GM23338 (cell line): Measurements from ENCODE around the gene BCR. TPM values are rescaled to one million over a fixed set of nuclear protein-coding genes. Genes with fewer than 3 reads are reported as not detected.

ENCODE experiments used
- ATAC-seq: fragments of 200-7000 bp; cut with Tn5 transposase; 3 replicates; pipeline ENCODE4 v1.9.1; 2020
- DNase-seq: peaks from one replicate; pipeline ENCODE4 v3.0.0-alpha.2; 2015; ENCODE audit warnings: low spot score
- H2AFZ ChIP-seq: fragments of 200-600 bp; sonication (generic); 2 replicates; pipeline ENCODE4 v1.8.0; 2016; ENCODE audit warnings: antibody characterized with exemption, mild to moderate bottlenecking, moderate library complexity
- H3F3A ChIP-seq: fragments of 200-600 bp; sonication (generic); replicated peaks from 2 replicates; pipeline ENCODE4 v1.8.0; 2017; ENCODE audit warnings: antibody characterized with exemption, mixed run types, low read depth
- H3K27ac ChIP-seq: fragments of 200-600 bp; sonication (generic); 2 replicates; pipeline ENCODE4 v1.6.1; 2016; ENCODE audit warnings: low read depth
- H3K27me3 ChIP-seq: fragments of 200-600 bp; sonication (generic); 2 replicates; pipeline ENCODE4 v1.8.0; 2016; ENCODE audit warnings: mild to moderate bottlenecking, mixed run types, moderate library complexity; ENCODE audit not compliant: insufficient read depth
- H3K36me3 ChIP-seq: fragments of 200-600 bp; sonication (generic); 2 replicates; pipeline ENCODE4 v1.8.0; 2016; ENCODE audit warnings: mild to moderate bottlenecking; ENCODE audit not compliant: insufficient read depth
- H3K4me1 ChIP-seq: fragments of 200-600 bp; sonication (generic); 2 replicates; pipeline ENCODE4 v1.8.0; 2016; ENCODE audit warnings: mild to moderate bottlenecking, moderate library complexity; ENCODE audit not compliant: insufficient read depth
- H3K4me2 ChIP-seq: fragments of 200-600 bp; sonication (generic); 2 replicates; pipeline ENCODE4 v1.7.1; 2017; ENCODE audit warnings: mixed run types
- H3K4me3 ChIP-seq: fragments of 200-600 bp; sonication (generic); 2 replicates; pipeline ENCODE4 v1.6.1; 2016; ENCODE audit warnings: mixed run types
- H3K79me2 ChIP-seq: fragments of 200-600 bp; sonication (generic); replicated peaks from 2 replicates; pipeline ENCODE4 v1.8.0; 2017; ENCODE audit warnings: mild to moderate bottlenecking; ENCODE audit not compliant: insufficient read depth
- H3K9me2 ChIP-seq: fragments of 200-600 bp; sonication (generic); 2 replicates; pipeline ENCODE4 v1.8.0; 2017; ENCODE audit not compliant: insufficient read depth
- H4K20me1 ChIP-seq: fragments of 200-600 bp; sonication (generic); replicated peaks from 2 replicates; pipeline ENCODE4 v1.8.0; 2017; ENCODE audit warnings: mild to moderate bottlenecking; ENCODE audit not compliant: insufficient read depth
- H3K27ac Mint-ChIP-seq: 2 replicates; pipeline ENCODE4 v1.8.0; 2020; ENCODE audit warnings: inconsistent platforms, mild to moderate bottlenecking, moderate library complexity, mixed read lengths
- H3K27me3 Mint-ChIP-seq: 3 replicates; pipeline ENCODE4 v1.8.0; 2022; ENCODE audit warnings: low read depth, mild to moderate bottlenecking, moderate library complexity, mixed read lengths, inconsistent platforms; ENCODE audit not compliant: insufficient read depth, poor library complexity
- H3K36me3 Mint-ChIP-seq: 3 replicates; pipeline ENCODE4 v1.8.0; 2021; ENCODE audit warnings: low read depth, mild to moderate bottlenecking, inconsistent platforms, moderate library complexity, mixed read lengths
- H3K4me1 Mint-ChIP-seq: 3 replicates; pipeline ENCODE4 v1.8.0; 2020; ENCODE audit warnings: mild to moderate bottlenecking, inconsistent platforms, mixed read lengths
- H3K4me3 Mint-ChIP-seq: 3 replicates; pipeline ENCODE4 v1.8.0; 2021; ENCODE audit warnings: moderate library complexity, mild to moderate bottlenecking, inconsistent platforms, mixed read lengths
- H3K9me3 Mint-ChIP-seq: 3 replicates; pipeline ENCODE4 v1.8.0; 2020; ENCODE audit warnings: moderate library complexity, mild to moderate bottlenecking, inconsistent platforms, mixed read lengths
- ETS1 ChIP-seq: IDR thresholded peaks from 2 replicates; pipeline ENCODE4 v1.6.1; 2016; ENCODE audit warnings: antibody characterized with exemption
- EZH2 ChIP-seq: fragments of 200-600 bp; sonication (generic); IDR thresholded peaks from one replicate; pipeline ENCODE4 v1.8.0; 2017; ENCODE audit warnings: antibody characterized with exemption, mild to moderate bottlenecking, low read depth; ENCODE audit not compliant: unreplicated experiment
- EZH2phosphoT487 ChIP-seq: fragments of 200-600 bp; sonication (generic); IDR thresholded peaks from one replicate; pipeline ENCODE4 v1.8.1; 2018; ENCODE audit warnings: antibody characterized with exemption; ENCODE audit not compliant: unreplicated experiment
- JUNB ChIP-seq: IDR thresholded peaks from one replicate; pipeline ENCODE4 v1.6.1; 2016; ENCODE audit warnings: antibody characterized with exemption; ENCODE audit not compliant: unreplicated experiment
- NANOG ChIP-seq: IDR thresholded peaks from 2 replicates; pipeline ENCODE4 v1.6.1; 2016; ENCODE audit warnings: antibody characterized with exemption, borderline replicate concordance
- POLR2AphosphoS5 ChIP-seq: IDR thresholded peaks from 2 replicates; pipeline ENCODE4 v1.6.1; 2016; ENCODE audit warnings: antibody characterized with exemption, low read depth
- REST ChIP-seq: IDR thresholded peaks from one replicate; pipeline ENCODE4 v1.6.1; 2018; ENCODE audit warnings: antibody characterized with exemption; ENCODE audit not compliant: unreplicated experiment
- STAT1 ChIP-seq: IDR thresholded peaks from one replicate; pipeline ENCODE4 v1.6.1; 2016; ENCODE audit warnings: antibody characterized with exemption; ENCODE audit not compliant: unreplicated experiment
- ZNF114 ChIP-seq: fragments of 250-450 bp; sonication (Bioruptor Pico); IDR thresholded peaks from 2 replicates; pipeline ENCODE4 v1.5.0; 2020; ENCODE audit warnings: mild to moderate bottlenecking, moderate library complexity
- ZNF331 ChIP-seq: fragments of 250-450 bp; sonication (Bioruptor Pico); IDR thresholded peaks from 2 replicates; pipeline ENCODE4 v1.5.0; 2020; ENCODE audit warnings: low read depth, mild to moderate bottlenecking, moderate library complexity
- ZNF462 ChIP-seq: fragments of 250-450 bp; sonication (Bioruptor Pico); IDR thresholded peaks from 2 replicates; pipeline ENCODE4 v1.5.0; 2020; ENCODE audit warnings: mild to moderate bottlenecking, moderate library complexity
- polyA plus RNA-seq: library from polyadenylated mRNA; unstranded; fragments of >200 nt; fragmentation: Nextera tagmentation; extraction: Ambion mirVana; gene quantifications from 2 replicates; pipeline ENCODE4 v1.2.1, GENCODE V29; 2016
- total RNA-seq: library from RNA; depleted of rRNA; stranded (reverse); fragments of >200 nt; shearing (Covaris generic); gene quantifications from 2 replicates; pipeline ENCODE4 v1.2.3, GENCODE V29; 2014

The BCR gene
- total and polyA plus RNA-seq, 2 experiments from 2014 or later: 17.7 to 121 TPM

- no peak for TF ChIP-seq STAT1
- TF ChIP-seq POLR2AphosphoS5: no peak
- no peak for TF ChIP-seq JUNB
- TF ChIP-seq ZNF331: no peak
- no peak for TF ChIP-seq ZNF462 (CRISPR knock-in tag)
- no peak for TF ChIP-seq ETS1
- no peak for TF ChIP-seq NANOG
- no peak for TF ChIP-seq REST
- no peak for TF ChIP-seq ZNF114 (CRISPR knock-in tag)
- no peak for TF ChIP-seq EZH2phosphoT487
- no peak for TF ChIP-seq EZH2
- Histone ChIP-seq H3F3A (0 out of 2 replicates have a peak, but pooled peaks cover 4% of the 10 kb centered on the region), H3K27me3 (no peaks in the 10 kb centered on the region), H2AFZ (no peak overlapping the region), H3K36me3 (peaks cover 3% of the 10 kb centered on the region; the same call in 1 of the 2 replicates), H3K4me1 (peaks cover 15% of the 10 kb centered on the region), H4K20me1 (0 out of 2 replicates have a peak, but pooled peaks cover 5% of the 10 kb centered on the region), H3K79me2 (no peaks in the 10 kb centered on the region), H3K9me2 (no peaks in the 10 kb centered on the region), H3K4me3 (no peak overlapping the region), H3K27ac (no peak overlapping the region), H3K4me2 (no peak overlapping the region)
- peaks cover 64% of the 10 kb centered on the region for H3K36me3 Mint-ChIP-seq
- no peak for ATAC-seq
- H3K27me3 Mint-ChIP-seq: peaks cover 14% of the 10 kb centered on the region
- H3K4me1 Mint-ChIP-seq: peaks cover 29% of the 10 kb centered on the region
- H3K4me3 Mint-ChIP-seq: no peak overlapping the region
- no peak for DNase-seq
- H3K9me3 Mint-ChIP-seq: no peaks in the 10 kb centered on the region
- no peak overlapping the region for H3K27ac Mint-ChIP-seq
These were observed 92.5 kb downstream of the BCR start for GRCh38 chr22:23272834-23273233.
